Ishikawa (cell line): ENCODE measurements around the gene STON2.

ENCODE experiments used
- CEBPB ChIP-seq: IDR thresholded peaks from 2 replicates; pipeline ENCODE4 v1.6.1; 2012
- CREB1 ChIP-seq: IDR thresholded peaks from 2 replicates; pipeline ENCODE4 v1.6.1; 2012; ENCODE audit warnings: low read depth
- EGR1 ChIP-seq: IDR thresholded peaks from 2 replicates; pipeline ENCODE4 v1.6.1; 2012
- EP300 ChIP-seq: IDR thresholded peaks from 2 replicates; pipeline ENCODE4 v1.6.1; 2012; ENCODE audit warnings: borderline replicate concordance
- FOXM1 ChIP-seq: IDR thresholded peaks from 2 replicates; pipeline ENCODE4 v1.6.1; 2012; ENCODE audit warnings: low read depth, borderline replicate concordance
- MAX ChIP-seq: IDR thresholded peaks from 2 replicates; pipeline ENCODE4 v1.6.1; 2012
- NFIC ChIP-seq: IDR thresholded peaks from 2 replicates; pipeline ENCODE4 v1.6.1; 2012
- RAD21 ChIP-seq: IDR thresholded peaks from 2 replicates; pipeline ENCODE4 v1.6.1; 2012; ENCODE audit warnings: low read depth
- REST ChIP-seq: IDR thresholded peaks from 2 replicates; pipeline ENCODE4 v1.6.1; 2012; ENCODE audit warnings: low read depth, mild to moderate bottlenecking
- TAF1 ChIP-seq: IDR thresholded peaks from 2 replicates; pipeline ENCODE4 v1.6.1; 2012; ENCODE audit warnings: low read depth, mild to moderate bottlenecking
- TCF12 ChIP-seq: IDR thresholded peaks from 2 replicates; pipeline ENCODE4 v1.6.1; 2012; ENCODE audit warnings: low read depth
- TEAD4 ChIP-seq: IDR thresholded peaks from 2 replicates; pipeline ENCODE4 v1.6.1; 2012
- USF1 ChIP-seq: IDR thresholded peaks from 2 replicates; pipeline ENCODE4 v1.6.1; 2012
- YY1 ChIP-seq: IDR thresholded peaks from 2 replicates; pipeline ENCODE4 v1.6.1; 2012; ENCODE audit warnings: low read depth
- ZBTB7A ChIP-seq: IDR thresholded peaks from 2 replicates; pipeline ENCODE4 v1.6.1; 2012; ENCODE audit warnings: low read depth

STON2 gene

GRCh38 chr14:81313775-81314429 lies 86.2 kb downstream of the STON2 start:
- TF ChIP-seq REST: no peak
- TF ChIP-seq EP300: no peak
- TF ChIP-seq TAF1: no peak
- no peak for TF ChIP-seq TCF12
- no peak for TF ChIP-seq MAX
- TF ChIP-seq TEAD4: no peak
- no peak for TF ChIP-seq NFIC
- no peak for TF ChIP-seq YY1

GRCh38 chr14:81313200-81313599 lies 86.9 kb downstream of the STON2 start:
- TF ChIP-seq CEBPB (no peak), NFIC (no peak), REST (no peak), TEAD4 (no peak), USF1 (no peak), YY1 (no peak), TCF12 (no peak), EP300 (no peak), FOXM1 (no peak), CREB1 (no peak), RAD21 (no peak), EGR1 (no peak), ZBTB7A (no peak), MAX (no peak), TAF1 (no peak)

- no peak for TF ChIP-seq EP300
- TF ChIP-seq TCF12: no peak
- TF ChIP-seq USF1: no peak
- TF ChIP-seq CEBPB: no peak
- no peak for TF ChIP-seq ZBTB7A
- TF ChIP-seq YY1: no peak
- TF ChIP-seq TAF1: no peak
- TF ChIP-seq EGR1: no peak
- no peak for TF ChIP-seq RAD21
- TF ChIP-seq REST: no peak
- TF ChIP-seq MAX: no peak
- no peak for TF ChIP-seq TEAD4
Measured at GRCh38 chr14:81312289-81312876, 87.7 kb downstream of the STON2 start.

GRCh38 chr14:81311778-81312177 lies 88.3 kb downstream of the STON2 start:
- TF ChIP-seq REST (no peak), TEAD4 (no peak), CREB1 (no peak), EP300 (no peak), CEBPB (no peak), FOXM1 (no peak), TCF12 (no peak)
